CD14-positive monocyte (primary cell): ENCODE results near the gene PANK4. TPM values are rescaled to one million over a fixed set of nuclear protein-coding genes. Genes with fewer than 3 reads are reported as not detected.

Experiments
- DNase-seq, 3 donors: peaks; one replicate each; pipeline ENCODE4 v3.0.0-alpha.2; 2011 to 2022
- H2AFZ ChIP-seq: 2 replicates; pipeline ENCODE4 v1.6.0; 2012; ENCODE audit warnings: mild to moderate bottlenecking, low read depth, low read length, inconsistent platforms; ENCODE audit not compliant: insufficient read depth, poor library complexity, severe bottlenecking
- H3K27ac ChIP-seq, 2 donors: 1 replicate in 1 of 2; 2 replicates in 1 of 2; pipeline ENCODE4 v1.5.1; 2012 to 2013; ENCODE audit warnings: low read length in 2 of 2, control low read depth in 1 of 2, inconsistent platforms in 1 of 2, low read depth in 1 of 2, mild to moderate bottlenecking in 1 of 2
- H3K27me3 ChIP-seq, 2 donors: one replicate each; pipeline versions ENCODE4 v1.6.0 to v1.6.1; 2011 to 2013; ENCODE audit warnings: low read length in 2 of 2; ENCODE audit not compliant: control insufficient read depth in 2 of 2, insufficient read depth in 2 of 2
- H3K36me3 ChIP-seq, 2 donors: replicated peaks in 1 of 2; 1 replicate in 1 of 2; 2 replicates in 1 of 2; pipeline versions ENCODE4 v1.5.1 to v1.6.1; 2012 to 2013; ENCODE audit warnings: low read length in 2 of 2, control low read depth in 1 of 2, inconsistent platforms in 1 of 2, mild to moderate bottlenecking in 1 of 2; ENCODE audit not compliant: insufficient read depth in 2 of 2, control insufficient read depth in 1 of 2
- H3K4me1 ChIP-seq, 2 donors: 1 replicate in 1 of 2; 2 replicates in 1 of 2; pipeline versions ENCODE4 v1.5.1 to v1.6.1; 2012 to 2013; ENCODE audit warnings: low read length in 2 of 2, control low read depth in 1 of 2, inconsistent platforms in 1 of 2, mild to moderate bottlenecking in 1 of 2, moderate library complexity in 1 of 2; ENCODE audit not compliant: insufficient read depth in 2 of 2, control insufficient read depth in 1 of 2
- H3K4me2 ChIP-seq: replicated peaks from 2 replicates; pipeline ENCODE3; 2012; ENCODE audit warnings: low read length, moderate library complexity, mild to moderate bottlenecking; ENCODE audit not compliant: poor library complexity, severe bottlenecking; ENCODE audit errors: extremely low read depth
- H3K4me3 ChIP-seq, 3 experiments: fragments of 200-600 bp in 1 of 3; sonication (generic) in 1 of 3; replicated peaks in 1 of 3; 1 replicate in 2 of 3; 2 replicates in 1 of 3; pipeline ENCODE4 v1.5.1; 2011 to 2013; ENCODE audit warnings: low read length in 3 of 3, mild to moderate bottlenecking in 3 of 3, control low read depth in 2 of 3, low read depth in 2 of 3, inconsistent platforms in 1 of 3, moderate library complexity in 1 of 3
- H3K79me2 ChIP-seq: 2 replicates; pipeline ENCODE4 v1.6.0; 2012; ENCODE audit warnings: mild to moderate bottlenecking, control low read depth, inconsistent platforms, low read length, moderate library complexity; ENCODE audit not compliant: insufficient read depth
- H3K9ac ChIP-seq: 2 replicates; pipeline ENCODE4 v1.6.0; 2017; ENCODE audit warnings: low read length, mild to moderate bottlenecking; ENCODE audit not compliant: insufficient read depth, poor library complexity, severe bottlenecking
- H3K9me3 ChIP-seq, 2 donors: replicated peaks in 1 of 2; 1 replicate in 1 of 2; 2 replicates in 1 of 2; pipeline versions ENCODE4 v1.5.1 to v1.6.1; 2012 to 2013; ENCODE audit warnings: low read length in 2 of 2, control low read depth in 1 of 2; ENCODE audit not compliant: control insufficient read depth in 1 of 2, insufficient read depth in 1 of 2
- H4K20me1 ChIP-seq: 2 replicates; pipeline ENCODE4 v1.6.0; 2012; ENCODE audit warnings: mild to moderate bottlenecking, low read length, control low read depth, moderate library complexity; ENCODE audit not compliant: insufficient read depth
- H3K27ac Mint-ChIP-seq, 7 donors: one replicate each; pipeline ENCODE4 v1.8.0; 2020; ENCODE audit warnings: mild to moderate bottlenecking in 7 of 7, mixed read lengths in 7 of 7, moderate library complexity in 6 of 7, inconsistent platforms in 2 of 7
- H3K27me3 Mint-ChIP-seq, 3 donors: one replicate each; pipeline ENCODE4 v1.8.0; 2021 to 2022; ENCODE audit warnings: low read depth in 3 of 3, mild to moderate bottlenecking in 3 of 3, mixed read lengths in 3 of 3, moderate library complexity in 3 of 3, inconsistent platforms in 1 of 3
- H3K36me3 Mint-ChIP-seq, 2 donors: one replicate each; pipeline ENCODE4 v1.8.0; 2020; ENCODE audit warnings: mixed read lengths in 2 of 2, inconsistent platforms in 1 of 2, mild to moderate bottlenecking in 1 of 2
- H3K4me1 Mint-ChIP-seq: one replicate; pipeline ENCODE4 v1.8.0; 2020; ENCODE audit warnings: mild to moderate bottlenecking, mixed read lengths
- H3K4me3 Mint-ChIP-seq, 2 donors: one replicate each; pipeline ENCODE4 v1.8.0; 2020; ENCODE audit warnings: mild to moderate bottlenecking in 2 of 2, mixed read lengths in 2 of 2, moderate library complexity in 1 of 2
- H3K9me3 Mint-ChIP-seq, 7 donors: one replicate each; pipeline ENCODE4 v1.8.0; 2020 to 2022; ENCODE audit warnings: mixed read lengths in 7 of 7, mild to moderate bottlenecking in 6 of 7, moderate library complexity in 6 of 7, inconsistent platforms in 2 of 7
- WGBS: methylation state at CpG from one replicate; pipeline ENCODE4 v1.1.5; 2013; ENCODE audit warnings: missing lambda C conversion rate; ENCODE audit not compliant: insufficient coverage; 5-methylcytosine and 5-hydroxymethylcytosine counted together
- intact Hi-C, 2 donors: fragments of 100-400 bp; cut with micrococcal nuclease; formaldehyde crosslinking; loops; one replicate each; pipeline versions ENCODE4 v1.15.0 to v1.15.1; 2023
- polyA plus RNA-seq, 3 donors: library from polyadenylated mRNA; depleted of rRNA in 1 of 3; unstranded in 2 of 3; stranded (reverse) in 1 of 3; fragments of 300-500 nt in 2 of 3; fragments of >200 nt in 1 of 3; fragmentation: Illumina TruSeq in 2 of 3; gene quantifications; 1 replicate in 2 of 3; 2 replicates in 1 of 3; pipeline ENCODE4 v1.2.3, GENCODE V29; 2012 to 2021
- TF ChIP-seq, protein P1 (sequence below): fragments of 200-600 bp; IDR thresholded peaks from one replicate; pipeline ENCODE4 v1.8.0; 2022; ENCODE audit warnings: antibody characterized with exemption, mild to moderate bottlenecking

PANK4 gene
- polyA plus RNA-seq, 3 donors, result 11.9 to 30.2 (median 13.7) TPM

DNA sequence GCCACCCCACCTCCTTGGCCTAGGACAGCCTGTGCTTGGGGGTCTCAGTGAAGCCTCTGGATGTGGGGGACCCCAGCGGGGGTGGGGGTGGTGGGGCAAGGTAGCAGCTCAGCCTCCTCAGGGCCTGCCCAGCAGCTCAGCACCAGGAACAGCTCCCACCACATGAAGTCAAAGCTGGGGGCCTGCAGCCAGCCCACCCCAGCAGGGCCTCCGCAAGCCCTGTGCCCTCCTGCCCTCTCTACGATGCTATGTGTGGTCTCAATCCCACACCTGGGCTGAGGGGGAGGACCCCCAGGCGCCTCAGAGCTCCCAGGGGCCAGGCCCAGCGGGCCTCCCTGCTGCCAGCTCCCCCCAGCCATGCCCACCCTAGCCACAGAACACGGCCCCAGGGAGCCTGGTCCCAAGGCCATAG, 18.6 kb downstream of the PANK4 start:
- Mint-ChIP-seq H3K4me1 (no peaks in the 10 kb centered on the region), H3K4me3 (no peak overlapping the region), H3K27me3 (peaks cover 0 to 5% (median 0%) of the 10 kb centered on the region in 3 donors), H3K9me3 (no peaks in the 10 kb centered on the region), H3K27ac (no peak overlapping the region), H3K36me3 (peaks cover 35 to 48% of the 10 kb centered on the region in 2 donors)
- H3K9ac ChIP-seq, result no peak overlapping the region
- H2AFZ ChIP-seq, result no peak overlapping the region
- no peaks in the 10 kb centered on the region for H3K4me1 ChIP-seq
- TF ChIP-seq, protein P1, sequence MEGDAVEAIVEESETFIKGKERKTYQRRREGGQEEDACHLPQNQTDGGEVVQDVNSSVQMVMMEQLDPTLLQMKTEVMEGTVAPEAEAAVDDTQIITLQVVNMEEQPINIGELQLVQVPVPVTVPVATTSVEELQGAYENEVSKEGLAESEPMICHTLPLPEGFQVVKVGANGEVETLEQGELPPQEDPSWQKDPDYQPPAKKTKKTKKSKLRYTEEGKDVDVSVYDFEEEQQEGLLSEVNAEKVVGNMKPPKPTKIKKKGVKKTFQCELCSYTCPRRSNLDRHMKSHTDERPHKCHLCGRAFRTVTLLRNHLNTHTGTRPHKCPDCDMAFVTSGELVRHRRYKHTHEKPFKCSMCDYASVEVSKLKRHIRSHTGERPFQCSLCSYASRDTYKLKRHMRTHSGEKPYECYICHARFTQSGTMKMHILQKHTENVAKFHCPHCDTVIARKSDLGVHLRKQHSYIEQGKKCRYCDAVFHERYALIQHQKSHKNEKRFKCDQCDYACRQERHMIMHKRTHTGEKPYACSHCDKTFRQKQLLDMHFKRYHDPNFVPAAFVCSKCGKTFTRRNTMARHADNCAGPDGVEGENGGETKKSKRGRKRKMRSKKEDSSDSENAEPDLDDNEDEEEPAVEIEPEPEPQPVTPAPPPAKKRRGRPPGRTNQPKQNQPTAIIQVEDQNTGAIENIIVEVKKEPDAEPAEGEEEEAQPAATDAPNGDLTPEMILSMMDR, result no peak
- WGBS, result 91% methylated on average over 4 of the region's 6 CpGs
- no peaks in the 10 kb centered on the region for H3K9me3 ChIP-seq
- H4K20me1 ChIP-seq, result peaks cover 53% of the 10 kb centered on the region
- no peak for DNase-seq
- H3K79me2 ChIP-seq, result no peaks in the 10 kb centered on the region
- H3K27ac ChIP-seq, result no peak overlapping the region
- H3K4me3 ChIP-seq, result no peak overlapping the region
- no peaks in the 10 kb centered on the region for H3K27me3 ChIP-seq
- H3K4me2 ChIP-seq, result no peak overlapping the region
- H3K36me3 ChIP-seq, result peaks cover 56% of the 10 kb centered on the region in 2 donors
- intact Hi-C loops, result no loop called here

DNA sequence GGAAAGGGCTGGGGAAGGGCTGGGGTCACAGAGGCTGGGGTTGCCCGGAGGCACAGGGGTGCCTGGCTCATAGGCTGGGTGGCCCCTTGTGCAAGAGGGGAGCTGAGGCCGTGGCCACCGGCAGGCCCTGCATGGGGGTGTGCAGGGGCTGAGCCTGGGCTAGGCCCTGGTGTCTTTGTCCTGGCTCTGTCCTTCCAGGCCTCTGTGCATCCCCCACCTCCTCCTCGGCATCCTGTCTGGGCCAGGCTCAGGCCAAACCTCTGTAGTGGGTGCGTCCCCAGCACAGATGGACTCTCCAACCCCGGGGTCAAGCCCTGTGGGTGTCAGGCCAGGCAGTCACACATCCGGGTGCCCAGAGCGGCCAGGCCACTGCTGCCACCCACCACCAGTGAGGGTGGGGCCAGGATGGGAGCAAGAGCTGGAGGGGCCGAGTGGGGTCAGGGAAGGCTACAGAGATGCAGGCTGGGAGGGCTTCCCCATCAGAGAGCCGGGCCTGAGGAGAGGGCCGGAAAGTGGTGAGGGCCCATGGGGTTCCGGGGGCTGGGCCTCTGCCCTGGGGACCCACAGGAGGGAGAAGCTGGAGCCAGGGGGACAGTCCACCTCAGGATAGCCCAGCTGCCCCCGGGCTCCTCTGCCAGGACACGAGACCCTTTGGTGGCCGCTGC, 19.4 kb downstream of the PANK4 start:
- H3K4me3 ChIP-seq, result no peak overlapping the region
- H3K4me1 Mint-ChIP-seq, result no peaks in the 10 kb centered on the region
- H2AFZ ChIP-seq, result no peak overlapping the region
- no peaks in the 10 kb centered on the region for H3K9me3 ChIP-seq
- H3K27me3 Mint-ChIP-seq, result peaks cover 0 to 5% (median 0%) of the 10 kb centered on the region in 3 donors
- peaks cover 46% of the 10 kb centered on the region for H4K20me1 ChIP-seq
- H3K4me3 Mint-ChIP-seq, result no peak overlapping the region
- H3K9me3 Mint-ChIP-seq, result no peaks in the 10 kb centered on the region
- TF ChIP-seq, protein P1, result no peak
- H3K27ac Mint-ChIP-seq, result no peak overlapping the region
- 80% methylated on average over 12 of the region's 15 CpGs for WGBS
- H3K9ac ChIP-seq, result no peak overlapping the region
- no peaks in the 10 kb centered on the region for H3K79me2 ChIP-seq
- peaks cover 28 to 40% of the 10 kb centered on the region in 2 donors for H3K36me3 Mint-ChIP-seq
- H3K4me1 ChIP-seq, result no peaks in the 10 kb centered on the region
- H3K4me2 ChIP-seq, result no peak overlapping the region
- no peak for DNase-seq
- H3K36me3 ChIP-seq, result peaks cover 48 to 49% of the 10 kb centered on the region in 2 donors
- intact Hi-C loops, result no loop called here
- H3K27me3 ChIP-seq, result no peaks in the 10 kb centered on the region
- H3K27ac ChIP-seq, result no peak overlapping the region
